Lower lobe of right lung (tissue), 2 donors: ENCODE results near the gene PAGE1. TPM values are rescaled to one million over a fixed set of nuclear protein-coding genes. Genes with fewer than 3 reads are reported as not detected.

Source experiments
- ATAC-seq, 2 donors: fragments of 200-7000 bp; cut with Tn5 transposase; one replicate each; pipeline ENCODE4 v1.9.1; 2020 to 2022; ENCODE audit warnings: mild to moderate bottlenecking in 2 of 2, moderate library complexity in 2 of 2
- DNase-seq: peaks from one replicate; pipeline ENCODE4 v3.0.0-alpha.2; 2020
- H3K27ac ChIP-seq: fragments of 200-600 bp; one replicate; pipeline ENCODE4 v1.8.0; 2022
- H3K27me3 ChIP-seq: fragments of 200-600 bp; one replicate; pipeline ENCODE4 v1.8.0; 2022; ENCODE audit warnings: low read depth
- H3K36me3 ChIP-seq: fragments of 200-600 bp; one replicate; pipeline ENCODE4 v1.8.0; 2022; ENCODE audit warnings: mild to moderate bottlenecking
- H3K4me1 ChIP-seq: fragments of 200-600 bp; one replicate; pipeline ENCODE4 v1.8.0; 2022
- H3K4me3 ChIP-seq: fragments of 200-600 bp; one replicate; pipeline ENCODE4 v1.8.0; 2022; ENCODE audit warnings: mild to moderate bottlenecking
- H3K9me3 ChIP-seq: fragments of 200-600 bp; one replicate; pipeline ENCODE4 v1.8.0; 2022
- CTCF ChIP-seq: fragments of 200-600 bp; IDR thresholded peaks from one replicate; pipeline ENCODE4 v1.8.0; 2022; ENCODE audit warnings: antibody characterized with exemption, mild to moderate bottlenecking
- intact Hi-C: fragments of 100-400 bp; cut with DNase I; formaldehyde crosslinking; loops from one replicate; pipeline ENCODE4 v1.11.0; 2022
- total RNA-seq: library from RNA; stranded (reverse); fragmentation: NEBNext Ultra II Directional; extraction: Animal tissue kit (Norgen Biotek cat#: 25700); gene quantifications from one replicate; pipeline ENCODE4 v1.2.1, GENCODE V29; 2021
- donor health status: DM: no; HTN: yes; CAD: no; lungs with severe emphysema.

PAGE1 gene
- total RNA-seq, 1 donor from 2014 or later = not detected

GRCh38 chrX:49701323-49701722 is 5.5 kb upstream of the PAGE1 start:
- H3K36me3 ChIP-seq = no peaks in the 10 kb centered on the region
- intact Hi-C loops = no loop called here
- H3K9me3 ChIP-seq = no peaks in the 10 kb centered on the region
- ATAC-seq (no peak), DNase-seq (no peak)
- H3K4me3 ChIP-seq = no peak overlapping the region
- H3K27me3 ChIP-seq = no peaks in the 10 kb centered on the region
- no peaks in the 10 kb centered on the region for H3K4me1 ChIP-seq
- TF ChIP-seq CTCF = no peak
- H3K27ac ChIP-seq = no peak overlapping the region

GRCh38 chrX:49675075-49675719 is 20.6 kb downstream of the PAGE1 start:
- no peaks in the 10 kb centered on the region for H3K27me3 ChIP-seq
- no peak for TF ChIP-seq CTCF
- no peak overlapping the region for H3K27ac ChIP-seq
- DNase-seq (no peak), ATAC-seq (no peak)
- intact Hi-C loops = no loop called here
- H3K4me3 ChIP-seq = no peak overlapping the region
- no peaks in the 10 kb centered on the region for H3K4me1 ChIP-seq
- H3K9me3 ChIP-seq = no peaks in the 10 kb centered on the region
- H3K36me3 ChIP-seq = no peaks in the 10 kb centered on the region

GRCh38 chrX:49673394-49673793 is 22.4 kb downstream of the PAGE1 start:
- H3K9me3 ChIP-seq = no peaks in the 10 kb centered on the region
- H3K4me3 ChIP-seq = no peak overlapping the region
- no peaks in the 10 kb centered on the region for H3K27me3 ChIP-seq
- ATAC-seq = no peak
- no peaks in the 10 kb centered on the region for H3K4me1 ChIP-seq
- H3K36me3 ChIP-seq = no peaks in the 10 kb centered on the region
- intact Hi-C loops = no loop called here
- H3K27ac ChIP-seq = no peak overlapping the region
- no peak for TF ChIP-seq CTCF
- no peak for DNase-seq

GRCh38 chrX:49664824-49665223 is 31.0 kb downstream of the PAGE1 start:
- ATAC-seq = no peak
- Histone ChIP-seq H3K4me3 (no peak overlapping the region), H3K9me3 (no peaks in the 10 kb centered on the region), H3K27me3 (no peaks in the 10 kb centered on the region), H3K27ac (no peak overlapping the region), H3K36me3 (no peaks in the 10 kb centered on the region), H3K4me1 (no peaks in the 10 kb centered on the region)
- intact Hi-C loops = no loop called here
- DNase-seq = no peak
- TF ChIP-seq CTCF = no peak

- DNase-seq (no peak), ATAC-seq (no peak)
- intact Hi-C loops = no loop called here
- Histone ChIP-seq H3K27ac (no peak overlapping the region), H3K4me3 (no peak overlapping the region), H3K4me1 (no peaks in the 10 kb centered on the region), H3K36me3 (no peaks in the 10 kb centered on the region), H3K27me3 (no peaks in the 10 kb centered on the region), H3K9me3 (no peaks in the 10 kb centered on the region)
- TF ChIP-seq CTCF = no peak
Observed at GRCh38 chrX:49661881-49662280, 33.9 kb downstream of the PAGE1 start.
